Activated naive CD8-positive, alpha-beta T cell treated with anti-CD3 and anti-CD28 coated beads for 36 hours (primary cell): ENCODE measurements around the gene CRYGS. TPM values are rescaled to one million over a fixed set of nuclear protein-coding genes. Genes with fewer than 3 reads are reported as not detected.
"Not testable (repeated sequence)": the region's sequence is repeated elsewhere in the genome, so short reads cannot be mapped to it uniquely, and the experiment has no call there.

Experiments
- DNase-seq: peaks from one replicate; pipeline ENCODE4 v3.0.0; 2021
- H3K27ac Mint-ChIP-seq: one replicate; pipeline ENCODE4 v1.8.0; 2022; ENCODE audit warnings: mild to moderate bottlenecking, moderate library complexity, mixed read lengths
- H3K27me3 Mint-ChIP-seq: one replicate; pipeline ENCODE4 v1.8.0; 2022; ENCODE audit warnings: mild to moderate bottlenecking, mixed read lengths
- H3K36me3 Mint-ChIP-seq: one replicate; pipeline ENCODE4 v1.8.0; 2021; ENCODE audit warnings: mild to moderate bottlenecking, mixed read lengths
- H3K4me1 Mint-ChIP-seq: one replicate; pipeline ENCODE4 v1.8.0; 2021; ENCODE audit warnings: mixed read lengths
- H3K4me3 Mint-ChIP-seq: one replicate; pipeline ENCODE4 v1.8.0; 2022; ENCODE audit warnings: mild to moderate bottlenecking, moderate library complexity, mixed read lengths
- H3K9me3 Mint-ChIP-seq: one replicate; pipeline ENCODE4 v1.8.0; 2022; ENCODE audit warnings: mixed read lengths
- total RNA-seq, 2 experiments: library from RNA; stranded (reverse); gene quantifications; one replicate each; pipeline ENCODE4 v1.2.3, GENCODE V29; 2021

The CRYGS gene
- total RNA-seq, 2 experiments from 2014 or later = 1.7 TPM

- peaks cover 4% of the 10 kb centered on the region for H3K9me3 Mint-ChIP-seq
- peaks cover 77% of the 10 kb centered on the region for H3K4me1 Mint-ChIP-seq
- no peak for DNase-seq
- peak overlapping the region; percentile 90 for H3K27ac Mint-ChIP-seq
- H3K4me3 Mint-ChIP-seq = no peak overlapping the region
- H3K27me3 Mint-ChIP-seq = no peaks in the 10 kb centered on the region
- H3K36me3 Mint-ChIP-seq = peaks cover 24% of the 10 kb centered on the region
Observed at GRCh38 chr3:186532598-186533072, 11.5 kb downstream of the CRYGS start.

DNA sequence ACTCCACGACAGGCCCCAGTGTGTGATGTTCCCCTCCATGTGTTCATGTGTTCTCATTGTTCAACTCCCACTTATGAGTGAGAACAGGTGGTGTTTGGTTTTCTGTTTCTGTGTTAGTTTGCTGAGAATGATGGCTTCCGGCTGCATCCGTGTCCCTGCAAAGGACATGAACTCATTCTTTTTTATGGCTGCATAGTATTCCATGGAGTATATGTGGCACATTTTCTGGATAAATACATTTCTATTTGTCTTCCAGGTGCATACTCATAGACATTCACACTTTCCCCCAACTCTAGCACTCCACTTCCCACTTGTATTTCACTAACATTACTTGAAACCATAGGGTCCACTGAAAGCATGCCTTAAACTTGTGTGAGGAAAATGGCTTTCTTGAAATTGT is 12.5 kb downstream of the CRYGS start:
- not testable (repeated sequence) for H3K4me3 Mint-ChIP-seq, H3K9me3 Mint-ChIP-seq, H3K27me3 Mint-ChIP-seq, H3K27ac Mint-ChIP-seq, DNase-seq
- Mint-ChIP-seq H3K36me3 (peaks cover 24% of the 10 kb centered on the region), H3K4me1 (peaks cover 70% of the 10 kb centered on the region)

GRCh38 chr3:186530415-186530814 is 13.8 kb downstream of the CRYGS start:
- Mint-ChIP-seq H3K36me3 (peaks cover 24% of the 10 kb centered on the region), H3K4me1 (peaks cover 64% of the 10 kb centered on the region), H3K9me3 (peaks cover 4% of the 10 kb centered on the region), H3K27me3 (no peaks in the 10 kb centered on the region), H3K27ac (no peak overlapping the region), H3K4me3 (no peak overlapping the region)
- no peak for DNase-seq

GRCh38 chr3:186529201-186529999 is 14.8 kb downstream of the CRYGS start:
- Mint-ChIP-seq H3K4me1 (peaks cover 54% of the 10 kb centered on the region), H3K9me3 (peaks cover 4% of the 10 kb centered on the region), H3K36me3 (peaks cover 24% of the 10 kb centered on the region), H3K27me3 (no peaks in the 10 kb centered on the region), H3K4me3 (no peak overlapping the region), H3K27ac (no peak overlapping the region)
- DNase-seq = no peak

DNA sequence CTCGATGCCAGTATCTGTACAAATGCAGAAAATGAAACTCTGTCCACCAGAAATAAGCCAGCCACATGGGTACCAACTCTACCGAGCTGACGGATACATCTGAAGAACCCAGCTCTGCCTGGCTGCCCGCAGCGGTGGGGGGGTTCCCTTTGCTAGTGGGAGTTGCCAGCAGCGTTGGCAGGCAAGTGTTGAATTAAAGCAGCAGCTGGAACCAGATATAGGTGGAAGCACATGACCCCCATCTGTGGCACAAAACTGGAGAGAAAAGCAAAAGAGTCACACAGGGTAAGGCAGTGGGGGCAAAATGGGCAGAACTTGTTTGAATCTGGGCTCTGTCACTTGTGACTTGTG is 17.9 kb downstream of the CRYGS start:
- no peak overlapping the region for H3K27ac Mint-ChIP-seq
- H3K9me3 Mint-ChIP-seq = peaks cover 5% of the 10 kb centered on the region
- no peak overlapping the region for H3K4me3 Mint-ChIP-seq
- H3K36me3 Mint-ChIP-seq = peaks cover 22% of the 10 kb centered on the region
- no peak for DNase-seq
- H3K4me1 Mint-ChIP-seq = peaks cover 41% of the 10 kb centered on the region
- H3K27me3 Mint-ChIP-seq = no peaks in the 10 kb centered on the region

DNA sequence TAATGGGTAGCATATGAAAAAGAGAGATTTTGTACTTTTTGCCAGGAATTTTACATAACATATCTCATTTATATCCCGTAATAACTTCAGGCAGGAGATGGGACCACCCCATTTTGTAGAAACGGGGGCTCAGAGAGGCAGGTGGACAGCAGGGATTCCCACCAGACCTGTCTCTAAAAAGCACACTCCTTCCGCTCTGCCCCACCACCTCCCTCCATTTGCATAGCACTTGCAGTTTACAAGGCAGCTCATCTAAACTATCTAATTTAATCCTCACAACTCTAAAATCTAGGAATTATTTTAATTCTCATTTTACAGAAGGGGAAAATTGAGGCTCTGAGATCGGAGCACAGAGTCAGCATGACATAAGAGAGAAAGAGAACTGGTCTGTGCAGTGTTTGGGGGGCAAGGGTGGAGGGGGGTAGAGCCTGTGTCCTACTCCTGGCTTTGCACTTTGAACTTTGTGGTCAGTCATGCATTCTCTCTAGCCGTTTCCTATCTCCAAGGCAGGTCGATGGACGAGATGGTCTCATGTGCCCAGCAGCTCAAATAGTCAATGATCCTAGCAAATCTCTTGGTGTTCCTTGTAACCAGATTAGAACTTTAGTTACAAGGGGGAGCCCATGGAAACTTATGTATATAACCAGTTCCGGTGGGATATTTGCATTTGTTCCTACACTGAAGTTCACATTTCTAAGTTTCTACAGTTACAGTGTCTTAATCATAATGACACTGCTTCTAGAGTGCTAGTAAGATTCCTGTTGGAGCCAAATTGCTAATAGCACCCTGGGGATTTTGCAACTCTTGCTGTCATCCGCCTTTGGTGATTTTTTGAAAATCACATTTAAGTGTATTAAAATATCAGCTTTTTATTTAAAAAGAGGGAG is 18.6 kb downstream of the CRYGS start:
- H3K4me1 Mint-ChIP-seq = peaks cover 41% of the 10 kb centered on the region
- peaks cover 19% of the 10 kb centered on the region for H3K36me3 Mint-ChIP-seq
- no peaks in the 10 kb centered on the region for H3K27me3 Mint-ChIP-seq
- H3K9me3 Mint-ChIP-seq = peaks cover 4% of the 10 kb centered on the region
- no peak overlapping the region for H3K4me3 Mint-ChIP-seq
- H3K27ac Mint-ChIP-seq = no peak overlapping the region
- no peak for DNase-seq

- DNase-seq = no peak
- H3K4me1 Mint-ChIP-seq = peaks cover 39% of the 10 kb centered on the region
- no peak overlapping the region for H3K27ac Mint-ChIP-seq
- peaks cover 4% of the 10 kb centered on the region for H3K9me3 Mint-ChIP-seq
- H3K27me3 Mint-ChIP-seq = no peaks in the 10 kb centered on the region
- H3K4me3 Mint-ChIP-seq = no peak overlapping the region
- peaks cover 16% of the 10 kb centered on the region for H3K36me3 Mint-ChIP-seq
Observed at GRCh38 chr3:186524616-186525015, 19.6 kb downstream of the CRYGS start.

GRCh38 chr3:186523434-186523833 is 20.7 kb downstream of the CRYGS start:
- H3K27ac Mint-ChIP-seq = no peak overlapping the region
- peaks cover 41% of the 10 kb centered on the region for H3K4me1 Mint-ChIP-seq
- no peaks in the 10 kb centered on the region for H3K27me3 Mint-ChIP-seq
- no peak overlapping the region for H3K4me3 Mint-ChIP-seq
- H3K9me3 Mint-ChIP-seq = peaks cover 4% of the 10 kb centered on the region
- peaks cover 11% of the 10 kb centered on the region for H3K36me3 Mint-ChIP-seq
- DNase-seq = no peak

GRCh38 chr3:186523022-186523421 is 21.2 kb downstream of the CRYGS start:
- DNase-seq = no peak
- H3K27me3 Mint-ChIP-seq = no peaks in the 10 kb centered on the region
- H3K4me3 Mint-ChIP-seq = no peak overlapping the region
- H3K36me3 Mint-ChIP-seq = peaks cover 9% of the 10 kb centered on the region
- peaks cover 4% of the 10 kb centered on the region for H3K9me3 Mint-ChIP-seq
- H3K27ac Mint-ChIP-seq = no peak overlapping the region
- peaks cover 42% of the 10 kb centered on the region for H3K4me1 Mint-ChIP-seq

GRCh38 chr3:186520957-186521842 is 23.0 kb downstream of the CRYGS start:
- Mint-ChIP-seq H3K4me1 (peaks cover 41% of the 10 kb centered on the region), H3K27me3 (no peaks in the 10 kb centered on the region), H3K36me3 (peaks cover 8% of the 10 kb centered on the region), H3K4me3 (no peak overlapping the region), H3K27ac (peak overlapping the region; percentile 9), H3K9me3 (peaks cover 5% of the 10 kb centered on the region)
- peak; percentile 43 for DNase-seq

- H3K4me1 Mint-ChIP-seq = peaks cover 48% of the 10 kb centered on the region
- no peak overlapping the region for H3K4me3 Mint-ChIP-seq
- peaks cover 5% of the 10 kb centered on the region for H3K9me3 Mint-ChIP-seq
- no peak overlapping the region for H3K27ac Mint-ChIP-seq
- H3K36me3 Mint-ChIP-seq = peaks cover 8% of the 10 kb centered on the region
- no peak for DNase-seq
- H3K27me3 Mint-ChIP-seq = no peaks in the 10 kb centered on the region
Observed at GRCh38 chr3:186520431-186520830, 23.7 kb downstream of the CRYGS start.

DNA sequence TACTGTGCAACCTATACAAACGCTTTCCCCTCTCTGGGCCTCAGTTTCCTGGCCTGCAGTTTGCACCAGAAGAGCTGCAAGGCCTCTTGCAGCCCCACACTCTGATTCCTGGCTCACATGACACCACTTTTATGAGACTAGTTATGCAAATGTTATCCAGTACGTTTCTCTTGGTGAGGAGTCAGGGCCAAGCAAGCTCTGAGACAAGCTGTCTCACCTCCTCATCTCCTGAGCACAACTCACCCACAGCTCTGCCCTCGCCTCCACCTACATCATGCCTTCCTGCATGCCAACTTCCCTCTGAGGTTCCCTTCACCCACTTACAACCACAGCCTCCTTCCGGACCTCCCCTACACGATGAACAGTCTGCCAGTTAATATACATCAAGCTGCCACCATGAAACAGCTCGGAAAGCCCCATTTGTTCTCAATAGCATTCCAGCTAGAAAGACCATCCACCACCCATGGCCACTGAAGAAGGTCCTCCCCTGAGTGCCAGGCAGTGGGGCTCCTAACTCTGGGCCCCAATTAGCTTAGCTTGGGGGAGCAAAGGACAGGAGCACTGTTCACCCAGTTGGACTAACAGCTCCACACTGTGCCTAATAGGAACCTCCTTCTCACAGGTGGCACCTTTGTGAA is 25.0 kb downstream of the CRYGS start:
- Mint-ChIP-seq H3K36me3 (peaks cover 8% of the 10 kb centered on the region), H3K9me3 (peaks cover 5% of the 10 kb centered on the region), H3K4me1 (peaks cover 59% of the 10 kb centered on the region), H3K27ac (peak overlapping the region; percentile 68), H3K27me3 (no peaks in the 10 kb centered on the region), H3K4me3 (peak overlapping the region; percentile 33)
- DNase-seq = peak; percentile 46

GRCh38 chr3:186517218-186517617 is 27.0 kb downstream of the CRYGS start:
- Mint-ChIP-seq H3K27ac (no peak overlapping the region), H3K9me3 (peaks cover 4% of the 10 kb centered on the region), H3K36me3 (peaks cover 3% of the 10 kb centered on the region), H3K4me1 (peaks cover 59% of the 10 kb centered on the region), H3K4me3 (no peak overlapping the region), H3K27me3 (no peaks in the 10 kb centered on the region)
- DNase-seq = no peak

- H3K27ac Mint-ChIP-seq = no peak overlapping the region
- H3K4me3 Mint-ChIP-seq = no peak overlapping the region
- peaks cover 56% of the 10 kb centered on the region for H3K4me1 Mint-ChIP-seq
- peaks cover 4% of the 10 kb centered on the region for H3K9me3 Mint-ChIP-seq
- H3K27me3 Mint-ChIP-seq = no peaks in the 10 kb centered on the region
- peaks cover 3% of the 10 kb centered on the region for H3K36me3 Mint-ChIP-seq
- no peak for DNase-seq
Observed at GRCh38 chr3:186516646-186517045, 27.5 kb downstream of the CRYGS start.
